Smooth muscle cell (in vitro differentiated cells): ENCODE results near the gene OAT. TPM values are rescaled to one million over a fixed set of nuclear protein-coding genes. Genes with fewer than 3 reads are reported as not detected.

Experiments
- DNase-seq: peaks from one replicate; lab custom pipeline; 2025; ENCODE audit not compliant: unreplicated experiment; lab: John Stamatoyannopoulos, UW
- H2AFZ ChIP-seq: fragments of 200-600 bp; sonication (generic); 2 replicates; pipeline ENCODE4 v1.6.0; 2016; ENCODE audit warnings: antibody characterized with exemption, low read depth, mild to moderate bottlenecking
- H3F3A ChIP-seq: fragments of 200-600 bp; sonication (generic); 2 replicates; pipeline ENCODE4 v1.6.0; 2017; ENCODE audit warnings: antibody characterized with exemption, low read depth
- H3K27ac ChIP-seq: fragments of 200-600 bp; sonication (generic); 2 replicates; pipeline ENCODE4 v1.5.1; 2016; ENCODE audit warnings: low read depth, mild to moderate bottlenecking
- H3K27me3 ChIP-seq: fragments of 200-600 bp; sonication (generic); 2 replicates; pipeline ENCODE4 v1.6.1; 2016; ENCODE audit warnings: low read depth, mild to moderate bottlenecking
- H3K36me3 ChIP-seq: fragments of 200-600 bp; sonication (generic); 2 replicates; pipeline ENCODE4 v1.5.1; 2016; ENCODE audit warnings: low read depth
- H3K4me1 ChIP-seq: fragments of 200-600 bp; sonication (generic); 2 replicates; pipeline ENCODE4 v1.5.1; 2016; ENCODE audit warnings: low read depth
- H3K4me2 ChIP-seq: fragments of 200-600 bp; sonication (generic); 2 replicates; pipeline ENCODE4 v1.6.0; 2016; ENCODE audit warnings: mild to moderate bottlenecking
- H3K4me3 ChIP-seq: fragments of 200-600 bp; sonication (generic); 2 replicates; pipeline ENCODE4 v1.5.1; 2016; ENCODE audit warnings: mild to moderate bottlenecking
- H3K79me2 ChIP-seq: fragments of 200-600 bp; sonication (generic); 2 replicates; pipeline ENCODE4 v1.6.0; 2016; ENCODE audit warnings: low read depth, mild to moderate bottlenecking
- H3K9ac ChIP-seq: fragments of 200-600 bp; sonication (generic); 2 replicates; pipeline ENCODE4 v1.6.0; 2016; ENCODE audit warnings: low read depth
- H3K9me3 ChIP-seq: fragments of 200-600 bp; sonication (generic); replicated peaks from 2 replicates; pipeline ENCODE4 v1.5.1; 2016; ENCODE audit warnings: low read depth
- H4K20me1 ChIP-seq: fragments of 200-600 bp; sonication (generic); 2 replicates; pipeline ENCODE4 v1.6.0; 2016; ENCODE audit warnings: low read depth
- CTCF ChIP-seq: fragments of 200-600 bp; sonication (generic); IDR thresholded peaks from 2 replicates; pipeline ENCODE4 v1.5.1; 2017; ENCODE audit warnings: borderline replicate concordance, mild to moderate bottlenecking, antibody characterized with exemption; ENCODE audit not compliant: insufficient read depth, poor library complexity, severe bottlenecking
- WGBS: methylation state at CpG from one replicate; pipeline ENCODE4 v1.1.7; 2016; ENCODE audit warnings: low lambda C conversion rate; 5-methylcytosine and 5-hydroxymethylcytosine counted together
- polyA plus RNA-seq: library from polyadenylated mRNA; unstranded; fragments of >200 nt; fragmentation: Nextera tagmentation; extraction: Ambion mirVana; gene quantifications from 2 replicates; pipeline ENCODE4 v1.2.1, GENCODE V29; 2016
- total RNA-seq: library from RNA; depleted of rRNA; stranded (reverse); fragments of >200 nt; gene quantifications from 2 replicates; pipeline ENCODE4 v1.2.3, GENCODE V29; 2014

The OAT gene
- 107 and 174 TPM in 2 replicates for total RNA-seq
- polyA plus RNA-seq: 125 and 160 TPM in 2 replicates

GRCh38 chr10:124418726-124419501, at the start of gene OAT:
TSS of gene OAT (minus strand) at chr10:124418923. CDS start at chr10:124412171, 6,752 bp downstream.
- H2AFZ ChIP-seq: peak within 1 kb of the TSS; percentile 50
- peak; percentile 9 for TF ChIP-seq CTCF
- H3K9me3 ChIP-seq: no peaks in the 10 kb centered on the region
- H3K79me2 ChIP-seq: peaks cover 44% of the 10 kb centered on the region
- WGBS: 5% methylated on average over 53 of the region's 70 CpGs
- H3K4me3 ChIP-seq: peak within 1 kb of the TSS; percentile 75
- H3K27me3 ChIP-seq: no peaks in the 10 kb centered on the region
- peak within 1 kb of the TSS; percentile 84 for H3K9ac ChIP-seq
- DNase-seq: peak; percentile 75
- H3K4me1 ChIP-seq: peaks cover 4% of the 10 kb centered on the region
- peak within 1 kb of the TSS; percentile 60 for H3K27ac ChIP-seq
- H3K36me3 ChIP-seq: no peaks in the 10 kb centered on the region
- H4K20me1 ChIP-seq: peaks cover 42% of the 10 kb centered on the region
- no peaks in the 10 kb centered on the region for H3F3A ChIP-seq
- H3K4me2 ChIP-seq: peak within 1 kb of the TSS; percentile 84

GRCh38 chr10:124467165-124467564, 48.4 kb upstream of the OAT start:
- Histone ChIP-seq H3K27ac (no peak overlapping the region), H3K27me3 (no peaks in the 10 kb centered on the region), H2AFZ (no peak overlapping the region), H3K9ac (no peak overlapping the region), H3F3A (no peaks in the 10 kb centered on the region), H3K4me2 (no peak overlapping the region), H3K36me3 (no peaks in the 10 kb centered on the region), H3K9me3 (no peaks in the 10 kb centered on the region), H3K4me3 (no peak overlapping the region), H3K4me1 (peaks cover 5% of the 10 kb centered on the region), H3K79me2 (no peaks in the 10 kb centered on the region), H4K20me1 (peaks cover 5% of the 10 kb centered on the region)
- no peak for TF ChIP-seq CTCF
- no peak for DNase-seq
- 98% methylated on average over 4 of the region's 4 CpGs for WGBS

- H3K36me3 ChIP-seq: no peaks in the 10 kb centered on the region
- no peaks in the 10 kb centered on the region for H3F3A ChIP-seq
- H3K27me3 ChIP-seq: no peaks in the 10 kb centered on the region
- WGBS: 61% methylated on average over 9 of the region's 9 CpGs
- peaks cover 5% of the 10 kb centered on the region for H3K4me1 ChIP-seq
- no peaks in the 10 kb centered on the region for H4K20me1 ChIP-seq
- DNase-seq: no peak
- H3K4me3 ChIP-seq: no peak overlapping the region
- H3K9ac ChIP-seq: no peak overlapping the region
- H3K4me2 ChIP-seq: no peak overlapping the region
- H3K9me3 ChIP-seq: no peaks in the 10 kb centered on the region
- no peak for TF ChIP-seq CTCF
- H2AFZ ChIP-seq: no peak overlapping the region
- H3K27ac ChIP-seq: no peak overlapping the region
- no peaks in the 10 kb centered on the region for H3K79me2 ChIP-seq
These were observed 47.2 kb upstream of the OAT start for GRCh38 chr10:124465777-124466488.
